Heart right ventricle (tissue), 16 donors: ENCODE data around the gene CMTM5. TPM values are rescaled to one million over a fixed set of nuclear protein-coding genes. Genes with fewer than 3 reads are reported as not detected.
"Not testable (repeated sequence)": the region's sequence is repeated elsewhere in the genome, so short reads cannot be mapped to it uniquely, and the experiment has no call there.

Experiments used
- ATAC-seq, 8 donors: fragments of 200-7000 bp; cut with Tn5 transposase; one replicate each; pipeline ENCODE4 v1.9.1; 2020; ENCODE audit warnings: mild to moderate bottlenecking in 8 of 8, moderate library complexity in 8 of 8, moderate number of reproducible peaks in 1 of 8
- DNase-seq, 2 donors: peaks; one replicate each; pipeline ENCODE4 v3.0.0-alpha.2; 2020
- H3K27ac ChIP-seq, 10 donors: fragments of 200-600 bp; sonication (generic) in 2 of 10; one replicate each; pipeline versions ENCODE4 v1.5.0 to v1.8.0; 2020 to 2022; ENCODE audit warnings: mild to moderate bottlenecking in 3 of 10
- H3K27me3 ChIP-seq, 7 donors: fragments of 200-600 bp; one replicate each; pipeline ENCODE4 v1.8.0; 2021 to 2022; ENCODE audit warnings: mild to moderate bottlenecking in 2 of 7
- H3K36me3 ChIP-seq, 9 donors: fragments of 200-600 bp; sonication (generic) in 1 of 9; one replicate each; pipeline versions ENCODE4 v1.5.0 to v1.8.0; 2020 to 2022; ENCODE audit warnings: mild to moderate bottlenecking in 2 of 9
- H3K4me1 ChIP-seq, 9 donors: fragments of 200-600 bp; sonication (generic) in 1 of 9; one replicate each; pipeline versions ENCODE4 v1.5.0 to v1.8.0; 2020 to 2022; ENCODE audit warnings: mild to moderate bottlenecking in 4 of 9
- H3K4me3 ChIP-seq, 10 donors: fragments of 200-600 bp; sonication (generic) in 2 of 10; one replicate each; pipeline versions ENCODE4 v1.5.0 to v1.8.0; 2020 to 2022; ENCODE audit warnings: mild to moderate bottlenecking in 7 of 10, moderate library complexity in 2 of 10
- H3K9me3 ChIP-seq, 11 donors: fragments of 200-600 bp in 10 of 11; sonication (generic) in 2 of 11; one replicate each; pipeline versions ENCODE4 v1.5.0 to v1.8.0; 2013 to 2022; ENCODE audit warnings: mild to moderate bottlenecking in 2 of 11, control low read depth in 1 of 11, moderate library complexity in 1 of 11
- WGBS, 2 donors: extraction: QIAGEN DNeasy Blood & Tissue Kit; methylation state at CpG; one replicate each; pipeline ENCODE4 v1.1.7; 2013; ENCODE audit warnings: inconsistent platforms in 1 of 2; 5-methylcytosine and 5-hydroxymethylcytosine counted together
- intact Hi-C, 10 donors: fragments of 100-400 bp; cut with DNase I; formaldehyde crosslinking; loops; one replicate each; pipeline versions ENCODE4 v1.11.1 to v1.14.2; 2022
- polyA plus RNA-seq, 2 donors: library from polyadenylated mRNA; stranded (reverse); fragments of 200-250 nt; gene quantifications; one replicate each; pipeline ENCODE4 v1.2.3, GENCODE V29; 2013
- total RNA-seq, 10 donors: library from RNA; stranded (reverse); fragmentation: NEBNext Ultra II Directional in 3 of 10; extraction: Animal tissue kit (Norgen Biotek cat#: 25700) in 3 of 10; gene quantifications; one replicate each; pipeline versions ENCODE4 v1.2.1 to v1.2.4, GENCODE V29; 2021 to 2023
- TF ChIP-seq, protein P1 (sequence below), 9 donors: fragments of 200-600 bp; sonication (generic) in 2 of 9; IDR thresholded peaks; one replicate each; pipeline versions ENCODE4 v1.5.0 to v1.8.0; 2021 to 2022; ENCODE audit warnings: antibody characterized with exemption in 9 of 9, mild to moderate bottlenecking in 5 of 9, moderate library complexity in 1 of 9
- donor health status: Arrhythmogenic right ventricular cardiomyopathy.
- donor health status: ischemic (EF 13 %, LVEDD 7.1; RV severe dilation, severe dysfunction).
- donor health status: healthy with polysubstance abuse.
- donor health status: DM: no; HTN: yes; CAD: no.
- donor health status: DM: no; HTN: no; CAD: no.
- donor health status: ischemic (EF 25% LVEDD 6.9; RV normal size, moderate dysfunction).
- donor health status: ischemic (EF 25% LVEDD 5.7; RV mildly dilated, moderate dysfunction).
- donor health status: healthy.
- donor health status: DM: yes; HTN: yes; CAD: no.
- donor health status: Ischemic cardiomyopathy.
- donor health status: ischemic (EF 35%, LVEDD 5.7; RV mildly dilated, moderate dysfunction).
- donor health status: nonischemic (EF 11% LVEDD 7.7; RV severe dilation, severe dysfunction).
- donor health status: DM: yes; HTN: yes; CAD: no.
- donor health status: PGD.
- donor health status: ischemic (EF 29% LVEDD 5.4; RV normal size, mild dysfunction).
- donor health status: nonischemic (EF 23%, LVEDD 6.1; RV moderate dilation, normal function).

Gene CMTM5
- total and polyA plus RNA-seq, 12 donors = 0.32 to 5.3 (median 0.53) TPM; not detected in 7

DNA sequence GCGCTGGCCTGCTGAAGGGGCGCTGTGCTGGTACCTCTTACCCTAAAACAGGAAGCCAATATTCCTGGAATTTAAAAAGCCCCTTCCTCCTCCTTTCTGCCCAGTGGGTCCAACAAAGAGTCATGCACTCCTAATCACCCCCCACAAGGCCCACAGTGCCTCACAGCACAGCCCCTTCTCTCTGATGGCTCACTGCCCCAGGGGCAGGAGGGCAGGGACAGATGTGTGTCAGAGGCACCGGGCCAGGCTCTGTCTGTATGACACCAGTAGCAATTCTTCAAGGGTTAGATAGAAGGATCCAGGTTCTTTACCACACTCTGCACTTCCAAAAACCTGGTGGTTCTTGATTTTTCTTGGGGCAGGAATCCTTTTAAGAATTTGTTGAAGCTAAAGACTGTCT, 22.3 kb downstream of the CMTM5 start:
- H3K36me3 ChIP-seq = peaks cover 0 to 94% (median 0%) of the 10 kb centered on the region in 9 donors
- no peak overlapping the region for H3K4me3 ChIP-seq
- 71 to 73% methylated on average over 3 of the region's 3 CpGs for WGBS, 2 donors
- H3K9me3 ChIP-seq = no peaks in the 10 kb centered on the region
- DNase-seq = no peak
- peak overlapping the region in 2 of 10 donors; percentile 5 to 37 for H3K27ac ChIP-seq
- peaks cover 0 to 4% (median 0%) of the 10 kb centered on the region in 7 donors for H3K27me3 ChIP-seq
- peak in 1 of 8 donors; percentile 11 for ATAC-seq
- H3K4me1 ChIP-seq = peaks cover 0 to 3% (median 0%) of the 10 kb centered on the region in 9 donors
- intact Hi-C loops = loop anchor here in 1 of 10 donors (10.0 kb wide), 1 partner anchor 46 kb away; no protein-coding TSS in a partner anchor
- TF ChIP-seq, protein P1, sequence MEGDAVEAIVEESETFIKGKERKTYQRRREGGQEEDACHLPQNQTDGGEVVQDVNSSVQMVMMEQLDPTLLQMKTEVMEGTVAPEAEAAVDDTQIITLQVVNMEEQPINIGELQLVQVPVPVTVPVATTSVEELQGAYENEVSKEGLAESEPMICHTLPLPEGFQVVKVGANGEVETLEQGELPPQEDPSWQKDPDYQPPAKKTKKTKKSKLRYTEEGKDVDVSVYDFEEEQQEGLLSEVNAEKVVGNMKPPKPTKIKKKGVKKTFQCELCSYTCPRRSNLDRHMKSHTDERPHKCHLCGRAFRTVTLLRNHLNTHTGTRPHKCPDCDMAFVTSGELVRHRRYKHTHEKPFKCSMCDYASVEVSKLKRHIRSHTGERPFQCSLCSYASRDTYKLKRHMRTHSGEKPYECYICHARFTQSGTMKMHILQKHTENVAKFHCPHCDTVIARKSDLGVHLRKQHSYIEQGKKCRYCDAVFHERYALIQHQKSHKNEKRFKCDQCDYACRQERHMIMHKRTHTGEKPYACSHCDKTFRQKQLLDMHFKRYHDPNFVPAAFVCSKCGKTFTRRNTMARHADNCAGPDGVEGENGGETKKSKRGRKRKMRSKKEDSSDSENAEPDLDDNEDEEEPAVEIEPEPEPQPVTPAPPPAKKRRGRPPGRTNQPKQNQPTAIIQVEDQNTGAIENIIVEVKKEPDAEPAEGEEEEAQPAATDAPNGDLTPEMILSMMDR (IDR thresholded peaks at IDR 0.05) = no peak

DNA sequence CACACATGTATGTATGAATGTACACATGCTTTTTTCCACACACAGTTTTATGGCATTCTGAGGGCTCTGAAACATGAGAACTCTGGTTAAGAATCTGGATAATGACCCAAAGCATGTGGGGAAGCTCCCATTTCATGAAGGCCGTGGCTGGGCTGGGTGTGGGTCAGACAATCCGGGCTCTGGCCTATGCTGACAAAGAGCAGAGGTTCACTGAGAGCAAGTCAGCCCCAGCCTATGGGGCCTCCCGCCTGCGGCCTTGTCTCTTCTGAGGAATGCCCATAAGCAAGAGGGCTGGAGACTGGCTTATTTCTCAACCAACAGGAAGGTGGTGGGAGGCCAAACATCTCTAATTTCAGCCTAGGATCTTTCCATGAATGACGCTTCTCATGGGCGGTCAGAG, 22.7 kb downstream of the CMTM5 start:
- WGBS, 2 donors = 57 to 63% methylated on average over 6 of the region's 6 CpGs

DNA sequence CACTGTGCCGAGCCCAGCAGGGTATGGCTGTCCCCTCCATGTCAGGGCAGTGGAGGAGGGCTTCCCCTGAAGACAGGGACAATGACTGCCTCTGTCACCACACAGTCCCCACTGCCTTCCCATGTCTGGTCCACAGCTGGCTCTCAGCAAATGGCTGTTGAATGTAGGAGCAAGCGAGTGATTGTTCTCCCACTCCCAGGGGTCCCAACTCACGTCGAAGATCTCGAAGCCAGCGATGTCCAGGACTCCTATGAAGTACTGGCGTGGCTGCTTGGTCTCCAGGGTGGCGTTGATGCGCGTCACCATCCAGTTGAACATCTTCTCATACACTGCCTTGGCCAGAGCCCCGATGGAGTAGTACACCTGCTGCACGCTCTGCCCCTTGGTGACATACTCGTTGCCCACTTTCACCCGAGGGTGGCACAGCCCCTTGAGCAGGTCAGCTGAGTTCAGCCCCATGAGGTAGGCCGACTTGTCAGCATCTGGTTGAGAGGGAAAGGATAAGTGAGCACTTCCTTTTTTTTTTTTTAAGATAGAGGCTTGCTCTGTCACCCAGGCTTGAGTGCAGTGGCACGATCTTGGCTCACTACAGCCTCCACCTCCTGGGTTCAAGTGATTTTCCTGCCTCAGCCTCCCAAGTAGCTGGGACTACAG, 23.8 kb downstream of the CMTM5 start:
- H3K27ac ChIP-seq, H3K4me1 ChIP-seq: not testable (repeated sequence)

More for the DNA sequence above, 22.7 kb downstream of the CMTM5 start:
- Histone ChIP-seq H3K4me1 (peaks cover 0 to 3% (median 0%) of the 10 kb centered on the region in 9 donors), H3K9me3 (no peaks in the 10 kb centered on the region), H3K4me3 (no peak overlapping the region), H3K36me3 (peaks cover 0 to 94% (median 0%) of the 10 kb centered on the region in 9 donors), H3K27me3 (peaks cover 0 to 4% (median 0%) of the 10 kb centered on the region in 7 donors), H3K27ac (no peak overlapping the region)
- TF ChIP-seq, protein P1 (IDR thresholded peaks at IDR 0.05) = no peak
- DNase-seq (no peak), ATAC-seq (peak in 1 of 8 donors; percentile 4)
- intact Hi-C loops = loop anchor here in 1 of 10 donors (10.0 kb wide), 1 partner anchor 45 kb away; no protein-coding TSS in a partner anchor

DNA sequence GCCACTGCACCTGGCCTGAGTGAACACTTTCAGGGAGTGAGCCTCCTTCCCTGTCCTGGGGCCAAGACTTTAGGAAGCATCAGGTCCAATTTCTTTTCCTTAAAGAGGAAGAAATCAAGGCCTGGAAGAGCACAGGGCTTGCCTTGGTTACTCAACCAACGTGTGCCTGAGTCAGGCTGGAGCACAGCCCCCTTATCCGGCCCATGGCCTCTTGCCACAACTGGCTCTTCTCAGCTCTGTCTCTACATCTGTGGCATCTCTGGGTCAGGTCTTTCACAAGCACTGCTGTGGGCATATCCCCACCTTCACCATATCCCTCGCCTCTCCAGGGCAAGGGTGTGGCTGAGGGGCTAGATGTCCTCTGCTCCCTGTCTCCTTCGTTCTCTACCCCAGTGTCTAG, 24.4 kb downstream of the CMTM5 start:
- WGBS, 2 donors = 51 to 57% methylated on average over 4 of the region's 4 CpGs
- DNase-seq = no peak
- peaks cover 0 to 7% (median 0%) of the 10 kb centered on the region in 7 donors for H3K27me3 ChIP-seq
- peaks cover 0 to 94% (median 0%) of the 10 kb centered on the region in 9 donors for H3K36me3 ChIP-seq
- TF ChIP-seq, protein P1 (IDR thresholded peaks at IDR 0.05) = no peak
- no peaks in the 10 kb centered on the region for H3K9me3 ChIP-seq
- H3K4me1 ChIP-seq = peaks cover 0 to 15% (median 0%) of the 10 kb centered on the region in 9 donors
- no peak overlapping the region for H3K4me3 ChIP-seq
- H3K27ac ChIP-seq = peak overlapping the region in 2 of 10 donors; percentile 10 to 14
- intact Hi-C loops = loop anchor here in 1 of 10 donors (5.0 kb wide), 1 partner anchor 46 kb away; no protein-coding TSS in a partner anchor
- peak in 2 of 8 donors; percentile 2 for ATAC-seq

More for the DNA sequence above, 23.8 kb downstream of the CMTM5 start:
- WGBS, 2 donors = 60 to 72% methylated on average over 16 of the region's 16 CpGs
- not testable (repeated sequence) for H3K27me3 ChIP-seq, DNase-seq, H3K4me3 ChIP-seq, H3K9me3 ChIP-seq
- intact Hi-C loops = loop anchor here in 1 of 10 donors (5.0 kb wide), 1 partner anchor 47 kb away; no protein-coding TSS in a partner anchor
- H3K36me3 ChIP-seq = peaks cover 0 to 94% (median 0%) of the 10 kb centered on the region in 9 donors
- ATAC-seq = peak in 3 of 8 donors; percentile 0 to 8 (median 1)
